Stimulated activated CD4-positive, alpha-beta T cell treated with anti-CD3 and anti-CD28 coated beads, Interleukin-4, amount 100 ng/mL, for 4 hours (primary cell): ENCODE results near the gene NPAS2.

Experiments
- DNase-seq, 2 experiments: peaks; one replicate each; pipeline ENCODE4 v3.0.0-alpha.2; 2020

NPAS2 gene

DNA sequence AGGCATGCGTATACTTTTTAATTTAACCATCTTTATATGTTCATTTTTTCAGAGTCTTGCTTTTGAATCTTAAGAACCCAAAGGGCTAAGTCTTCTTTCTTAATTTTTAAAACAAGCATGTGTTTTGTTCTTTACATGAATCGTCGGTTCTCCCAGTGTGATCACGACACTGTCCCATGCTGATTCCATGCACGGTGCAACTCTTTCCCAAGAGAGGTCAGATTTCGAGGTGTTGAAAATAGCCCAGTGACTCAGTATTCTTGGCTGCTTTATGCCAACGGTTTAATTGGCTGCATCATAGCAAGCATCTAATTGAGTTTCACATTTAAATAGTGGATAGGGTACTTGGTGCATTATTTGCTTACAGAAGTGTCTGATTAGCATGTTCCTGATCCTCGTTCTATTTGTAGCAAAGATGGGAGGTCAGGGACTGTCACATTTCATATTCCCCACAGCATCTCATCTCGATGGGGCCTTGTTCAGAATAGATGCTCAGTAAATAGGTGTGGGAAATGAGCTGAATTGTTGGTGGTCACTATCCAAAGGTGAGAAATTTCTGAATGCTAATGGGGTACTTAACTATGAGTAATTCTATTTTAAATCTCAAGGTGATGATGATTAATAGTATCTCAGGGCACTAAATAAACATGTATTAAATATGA is 2.8 kb downstream of the NPAS2 start:
- no peak for DNase-seq

DNA sequence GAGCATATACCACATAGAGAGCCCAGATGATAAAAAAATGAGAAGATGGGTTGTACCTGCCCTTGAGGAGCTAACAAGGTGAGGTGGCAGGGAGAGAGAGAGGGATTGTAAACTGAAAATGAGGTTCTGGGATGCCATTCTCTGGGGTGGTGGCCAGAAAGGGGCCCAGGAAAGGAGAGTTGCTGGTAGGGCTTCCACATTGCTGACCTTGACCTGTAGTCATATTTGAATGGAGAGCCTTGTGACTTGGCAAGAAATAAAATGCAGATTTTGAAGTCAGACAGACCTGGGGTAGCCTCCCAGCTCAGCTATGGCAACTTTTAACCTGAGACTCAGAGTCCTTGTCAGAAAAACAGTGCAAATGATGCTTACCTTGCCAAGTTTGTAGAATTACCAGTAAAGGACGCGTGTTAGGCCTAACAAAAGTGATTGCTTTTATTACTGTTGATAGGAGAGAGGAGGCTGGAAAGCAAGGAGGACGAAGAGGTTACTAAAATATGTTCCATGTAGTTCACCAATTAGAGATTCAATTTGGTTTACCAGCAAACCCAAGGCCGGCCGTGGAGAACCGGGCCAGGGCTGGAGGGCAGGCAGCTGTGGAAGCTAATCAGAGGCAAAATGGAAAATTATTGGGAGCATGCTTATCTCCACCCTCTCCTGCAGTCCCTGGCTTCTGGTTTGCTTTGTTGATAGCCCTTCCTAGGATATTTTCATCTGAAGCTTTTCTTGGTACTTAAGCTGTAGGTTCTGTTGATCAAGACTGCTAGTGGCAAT is 3.9 kb downstream of the NPAS2 start:
- no peak for DNase-seq

- DNase-seq, result no peak
Observed at GRCh38 chr2:100824842-100825241, 4.9 kb downstream of the NPAS2 start.

DNA sequence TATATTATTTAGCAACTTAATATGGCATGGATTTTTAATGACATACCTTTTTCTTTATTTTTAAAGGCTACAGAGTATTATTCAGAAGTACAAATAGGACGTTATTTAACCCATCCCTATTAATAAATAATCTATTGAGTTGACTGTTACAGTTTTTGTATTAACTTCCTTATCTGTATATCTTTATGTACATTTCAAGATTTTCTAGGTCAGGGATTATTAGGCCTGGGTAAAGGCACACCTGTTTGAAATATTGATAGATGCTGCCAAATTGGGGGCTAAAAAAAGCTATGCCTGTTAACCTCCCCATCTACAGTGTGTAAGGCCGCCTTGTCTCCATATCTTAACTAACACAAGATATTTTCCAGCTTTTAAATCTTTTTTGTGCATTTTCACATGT is 6.6 kb downstream of the NPAS2 start:
- no peak for DNase-seq

GRCh38 chr2:100831158-100831750 is 11.3 kb downstream of the NPAS2 start:
- DNase-seq, result no peak

GRCh38 chr2:100831831-100832230 is 11.9 kb downstream of the NPAS2 start:
- DNase-seq, result no peak

GRCh38 chr2:100832885-100833284 is 12.9 kb downstream of the NPAS2 start:
- no peak for DNase-seq

DNA sequence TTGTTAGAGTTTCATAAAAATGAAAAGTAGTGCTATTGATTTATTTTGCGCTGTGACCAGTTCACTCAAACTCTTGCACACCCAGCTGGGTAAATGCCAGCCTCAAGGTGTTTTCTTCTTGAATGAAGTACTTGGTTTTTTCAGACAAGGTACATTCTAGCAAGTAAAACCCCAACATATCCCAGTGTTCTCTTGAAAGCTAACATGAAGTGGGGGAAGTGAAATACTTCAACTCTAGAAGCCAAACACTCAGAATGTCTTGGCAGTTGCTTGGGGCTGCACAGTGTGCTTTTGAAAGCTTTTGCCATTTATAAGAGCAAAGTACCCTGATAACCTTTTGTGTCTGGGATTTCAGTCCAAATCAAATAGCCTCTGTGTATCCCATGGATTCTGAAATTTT is 13.4 kb downstream of the NPAS2 start:
- DNase-seq, result no peak

DNA sequence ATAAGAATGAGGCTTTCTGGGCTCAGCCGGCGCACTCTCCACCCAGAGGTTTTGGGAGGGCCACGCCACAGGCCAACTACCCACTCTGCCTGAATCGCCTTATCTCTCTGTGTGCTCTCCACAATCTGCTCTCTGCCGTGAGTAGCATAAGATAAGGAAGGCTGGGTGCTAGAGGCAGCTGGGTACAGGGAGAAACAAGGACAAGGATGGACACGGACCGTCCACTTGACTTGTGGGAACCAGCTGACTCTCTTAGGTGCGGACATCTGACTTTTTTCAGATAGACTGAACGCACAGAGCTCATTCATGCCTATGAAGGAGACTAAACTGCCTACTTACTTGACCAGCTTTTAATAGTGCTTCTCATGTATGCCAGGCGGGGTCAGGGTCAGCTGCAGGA is 14.3 kb downstream of the NPAS2 start:
- no peak for DNase-seq

- no peak for DNase-seq
Observed at GRCh38 chr2:100835006-100835659, 15.2 kb downstream of the NPAS2 start.

GRCh38 chr2:100840519-100840918 is 20.6 kb downstream of the NPAS2 start:
- DNase-seq, result no peak

GRCh38 chr2:100842241-100842922 is 22.4 kb downstream of the NPAS2 start:
- no peak for DNase-seq

DNA sequence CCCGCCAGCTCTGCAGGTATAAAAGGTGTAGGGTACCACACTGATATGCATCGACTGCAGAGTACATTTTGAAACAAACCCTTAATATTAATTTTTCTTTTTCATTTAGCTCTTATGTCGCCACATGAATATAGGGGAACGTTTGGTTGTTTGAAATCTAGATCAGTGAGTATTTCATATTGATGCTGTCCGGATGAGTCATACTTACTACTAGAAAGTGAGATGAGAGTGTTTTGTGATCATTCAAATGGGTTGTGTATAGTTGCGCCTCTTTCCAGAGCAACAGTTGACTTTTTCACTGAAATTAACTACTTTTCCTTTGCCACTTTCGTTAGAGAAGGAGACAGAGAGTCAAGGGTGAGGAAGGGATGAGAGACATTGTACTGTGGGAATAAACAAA is 24.6 kb downstream of the NPAS2 start:
- DNase-seq, result no peak

DNA sequence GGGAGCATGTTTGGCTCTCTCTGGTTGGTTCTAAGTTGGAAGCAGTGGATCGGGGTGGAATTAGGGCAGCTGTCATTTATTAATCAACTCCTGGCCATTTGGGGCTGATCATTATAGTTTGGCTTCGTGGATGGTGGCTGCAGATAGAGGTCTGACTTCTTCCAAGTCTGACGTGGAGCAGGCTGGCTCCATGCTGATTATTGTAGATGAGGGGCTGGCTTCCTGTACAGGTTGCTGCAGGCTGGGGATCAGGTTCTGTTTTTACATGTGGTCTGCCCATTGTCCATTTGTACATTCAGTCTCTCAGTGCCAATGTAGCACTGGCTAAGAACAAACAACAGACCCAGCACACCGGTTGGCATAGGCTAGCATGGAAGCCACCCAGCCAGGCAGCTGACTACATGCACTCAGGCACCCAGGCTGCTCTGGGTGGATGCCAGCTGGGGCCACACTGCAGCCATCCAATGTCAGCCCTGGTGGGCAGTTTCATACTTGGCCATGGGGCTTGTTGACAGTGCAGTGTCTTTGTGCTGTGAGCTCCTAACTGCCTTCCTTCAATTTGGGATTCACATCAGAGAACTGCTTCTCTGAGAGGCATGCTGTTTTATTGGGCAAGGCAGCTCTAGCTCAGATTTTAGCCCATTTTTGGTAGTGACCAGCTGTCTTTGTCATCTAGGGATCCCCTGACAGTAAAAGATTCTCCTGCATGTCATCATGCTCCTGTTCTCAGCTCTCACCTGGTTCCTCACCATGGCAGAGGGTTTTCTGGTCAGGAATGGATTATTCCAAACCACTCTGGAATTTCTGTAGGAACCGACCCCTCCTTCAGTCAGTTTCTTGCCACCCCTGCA is 25.4 kb downstream of the NPAS2 start:
- no peak for DNase-seq

GRCh38 chr2:100846716-100847115 is 26.8 kb downstream of the NPAS2 start:
- no peak for DNase-seq

DNA sequence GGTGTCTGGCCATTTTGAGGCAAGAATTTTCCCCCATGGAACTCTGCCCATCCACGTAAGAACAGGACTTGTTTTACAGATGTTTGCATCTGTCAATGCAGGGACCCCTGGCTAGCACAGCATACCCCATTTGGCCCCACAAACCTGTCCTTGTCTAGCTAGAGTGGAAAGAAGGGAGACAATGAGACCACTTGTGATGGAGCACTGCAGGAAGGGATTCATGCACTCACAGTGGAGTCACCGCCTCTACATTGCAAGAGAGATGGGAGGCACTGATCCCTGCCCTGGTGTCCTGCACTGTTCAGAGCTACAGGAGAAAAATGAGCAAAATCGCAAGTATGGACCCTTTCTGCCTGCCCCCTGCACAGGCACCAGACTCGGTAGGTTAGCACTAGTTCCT is 32.5 kb downstream of the NPAS2 start:
- no peak for DNase-seq

DNA sequence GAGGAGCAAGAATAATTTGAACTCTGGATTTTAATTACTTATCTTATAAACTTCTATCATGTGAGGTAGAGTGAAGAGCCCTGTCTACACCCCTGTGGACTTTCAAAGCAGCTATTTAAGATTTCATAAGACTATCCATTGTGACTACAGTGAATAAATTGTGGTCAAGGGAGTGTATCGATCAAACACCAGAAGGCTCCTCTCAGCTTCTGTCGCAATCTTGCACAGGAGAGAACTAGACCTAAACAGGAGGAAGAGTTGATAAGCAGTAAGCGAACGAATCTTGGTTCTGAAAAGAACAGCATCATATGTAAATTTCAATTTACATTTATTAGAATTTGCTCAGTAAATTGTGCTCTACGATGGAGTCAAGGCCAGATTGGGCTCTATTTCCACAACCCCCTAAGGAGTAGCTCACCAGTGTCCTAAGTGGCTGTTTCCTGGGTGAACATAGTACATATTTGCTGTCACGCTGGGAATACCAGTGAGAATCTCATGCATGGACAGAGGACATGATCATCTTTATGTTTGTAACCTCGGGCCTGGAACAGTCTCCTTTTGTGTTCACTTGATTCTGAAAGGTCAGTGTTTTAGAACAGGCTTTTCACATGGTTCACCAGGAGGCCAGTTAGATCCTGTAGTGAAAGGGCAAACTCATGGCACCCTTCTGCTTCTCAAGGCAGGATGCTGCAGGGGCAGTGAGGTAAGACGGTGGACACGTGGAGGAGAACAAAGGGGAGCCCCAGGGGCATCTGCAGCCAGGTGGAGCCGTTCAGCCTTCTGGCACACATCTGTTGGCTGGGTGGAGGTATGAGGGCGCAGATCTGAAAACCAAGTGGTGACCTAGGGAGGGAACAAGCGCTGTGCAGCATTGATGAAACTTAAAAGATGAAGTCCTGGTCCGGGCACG is 33.3 kb downstream of the NPAS2 start:
- no peak for DNase-seq

GRCh38 chr2:100853909-100854810 is 34.2 kb downstream of the NPAS2 start:
- DNase-seq, result no peak

- DNase-seq, result no peak
Observed at GRCh38 chr2:100855084-100855483, 35.1 kb downstream of the NPAS2 start.

- DNase-seq, result no peak
Observed at GRCh38 chr2:100855606-100856005, 35.7 kb downstream of the NPAS2 start.
